ENCODE measurements around the gene TRIM50. TPM values are rescaled to one million over a fixed set of nuclear protein-coding genes. Genes with fewer than 3 reads are reported as not detected.
"Not testable (repeated sequence)": the region's sequence is repeated elsewhere in the genome, so short reads cannot be mapped to it uniquely, and the experiment has no call there.

Gene TRIM50
- total RNA-seq, 2 donors from 2014 or later, result 16.2 to 22.3 TPM

GRCh38 chr7:73303546-73303945 is 24.3 kb downstream of the TRIM50 start:
- TF ChIP-seq, protein P1, sequence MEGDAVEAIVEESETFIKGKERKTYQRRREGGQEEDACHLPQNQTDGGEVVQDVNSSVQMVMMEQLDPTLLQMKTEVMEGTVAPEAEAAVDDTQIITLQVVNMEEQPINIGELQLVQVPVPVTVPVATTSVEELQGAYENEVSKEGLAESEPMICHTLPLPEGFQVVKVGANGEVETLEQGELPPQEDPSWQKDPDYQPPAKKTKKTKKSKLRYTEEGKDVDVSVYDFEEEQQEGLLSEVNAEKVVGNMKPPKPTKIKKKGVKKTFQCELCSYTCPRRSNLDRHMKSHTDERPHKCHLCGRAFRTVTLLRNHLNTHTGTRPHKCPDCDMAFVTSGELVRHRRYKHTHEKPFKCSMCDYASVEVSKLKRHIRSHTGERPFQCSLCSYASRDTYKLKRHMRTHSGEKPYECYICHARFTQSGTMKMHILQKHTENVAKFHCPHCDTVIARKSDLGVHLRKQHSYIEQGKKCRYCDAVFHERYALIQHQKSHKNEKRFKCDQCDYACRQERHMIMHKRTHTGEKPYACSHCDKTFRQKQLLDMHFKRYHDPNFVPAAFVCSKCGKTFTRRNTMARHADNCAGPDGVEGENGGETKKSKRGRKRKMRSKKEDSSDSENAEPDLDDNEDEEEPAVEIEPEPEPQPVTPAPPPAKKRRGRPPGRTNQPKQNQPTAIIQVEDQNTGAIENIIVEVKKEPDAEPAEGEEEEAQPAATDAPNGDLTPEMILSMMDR (IDR thresholded peaks at IDR 0.05), result no peak
- no peak for TF ChIP-seq POLR2A (IDR thresholded peaks at IDR 0.05)
- H3K9me3 ChIP-seq, result no peaks in the 10 kb centered on the region
- H3K27me3 ChIP-seq, result no peaks in the 10 kb centered on the region
- ATAC-seq (no peak), DNase-seq (no peak)
- no peak overlapping the region for H3K27ac ChIP-seq
- H3K36me3 ChIP-seq (replicated peaks in 1 of 2; ENCODE audit: insufficient read depth in 1 of 2, low read depth in 2 of 2), result peaks cover 0 to 9% of the 10 kb centered on the region in 2 donors
- intact Hi-C loops (cut with DNase I), result no loop called here
- no peak overlapping the region for H3K4me3 ChIP-seq
- H3K4me1 ChIP-seq, result peaks cover 10% of the 10 kb centered on the region
- WGBS, 2 donors, result 83 to 89% methylated on average over 12 to 23 of the region's 26 CpGs

GRCh38 chr7:73302846-73303245 is 25.0 kb downstream of the TRIM50 start:
- H3K9me3 ChIP-seq; DNase-seq; H3K4me3 ChIP-seq; H3K27me3 ChIP-seq; ATAC-seq; intact Hi-C loops (cut with DNase I); H3K27ac ChIP-seq; H3K4me1 ChIP-seq; H3K36me3 ChIP-seq (replicated peaks in 1 of 2; ENCODE audit: insufficient read depth in 1 of 2, low read depth in 2 of 2): not testable (repeated sequence)
- 92 to 99% methylated on average over 5 to 8 of the region's 10 CpGs for WGBS, 2 donors

- 82% methylated on average over 5 of the region's 14 CpGs; no CpG with 5 or more reads in 1 of the 2 donors for WGBS, 2 donors
- TF ChIP-seq, protein P1 (IDR thresholded peaks at IDR 0.05), result peak in 2 of 7 experiments; percentile 9
- peak; percentile 51 for ATAC-seq
- H3K36me3 ChIP-seq (replicated peaks in 1 of 2; ENCODE audit: insufficient read depth in 1 of 2, low read depth in 2 of 2); intact Hi-C loops (cut with DNase I); DNase-seq; H3K27ac ChIP-seq; H3K4me3 ChIP-seq; H3K9me3 ChIP-seq; H3K27me3 ChIP-seq; H3K4me1 ChIP-seq: not testable (repeated sequence)
Measured at GRCh38 chr7:73301108-73301507, 26.8 kb downstream of the TRIM50 start.

GRCh38 chr7:73299812-73300211 is 28.1 kb downstream of the TRIM50 start:
- H3K36me3 ChIP-seq (replicated peaks in 1 of 2; ENCODE audit: insufficient read depth in 1 of 2, low read depth in 2 of 2); H3K27me3 ChIP-seq; H3K27ac ChIP-seq; H3K9me3 ChIP-seq; intact Hi-C loops (cut with DNase I); H3K4me3 ChIP-seq; H3K4me1 ChIP-seq; ATAC-seq; DNase-seq: not testable (repeated sequence)
- WGBS, 2 donors, result 80% methylated on average over 1 of the region's 12 CpGs; no CpG with 5 or more reads in 1 of the 2 donors

GRCh38 chr7:73297706-73298105 is 30.2 kb downstream of the TRIM50 start:
- not testable (repeated sequence) for ATAC-seq
- 80 to 90% methylated on average over 2 to 4 of the region's 27 CpGs for WGBS, 2 donors

DNA sequence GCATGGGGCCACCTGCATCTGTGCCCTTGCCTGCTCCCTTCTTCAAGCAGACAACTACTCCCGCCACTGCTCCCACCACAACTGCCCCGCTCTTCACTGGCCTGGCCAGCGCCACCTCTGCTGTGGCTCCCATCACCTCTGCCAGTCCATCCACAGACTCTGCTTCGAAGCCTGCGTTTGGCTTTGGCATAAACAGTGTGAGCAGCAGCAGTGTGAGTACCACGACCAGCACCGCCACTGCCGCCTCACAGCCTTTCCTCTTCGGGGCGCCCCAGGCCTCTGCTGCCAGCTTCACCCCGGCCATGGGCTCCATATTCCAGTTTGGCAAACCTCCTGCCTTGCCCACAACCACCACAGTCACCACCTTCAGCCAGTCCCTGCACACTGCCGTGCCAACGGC is 30.6 kb downstream of the TRIM50 start:
- H3K9me3 ChIP-seq; H3K36me3 ChIP-seq (replicated peaks in 1 of 2; ENCODE audit: insufficient read depth in 1 of 2, low read depth in 2 of 2); H3K4me3 ChIP-seq; ATAC-seq; H3K4me1 ChIP-seq; H3K27ac ChIP-seq; intact Hi-C loops (cut with DNase I); H3K27me3 ChIP-seq; DNase-seq: not testable (repeated sequence)
- WGBS, 2 donors, result no CpG with 5 or more reads among the region's 13 CpGs

More at GRCh38 chr7:73297706-73298105, 30.2 kb downstream of the TRIM50 start:
- H3K4me1 ChIP-seq; H3K27ac ChIP-seq; H3K36me3 ChIP-seq (replicated peaks in 1 of 2; ENCODE audit: insufficient read depth in 1 of 2, low read depth in 2 of 2); DNase-seq; intact Hi-C loops (cut with DNase I); H3K4me3 ChIP-seq; H3K9me3 ChIP-seq; H3K27me3 ChIP-seq: not testable (repeated sequence)

DNA sequence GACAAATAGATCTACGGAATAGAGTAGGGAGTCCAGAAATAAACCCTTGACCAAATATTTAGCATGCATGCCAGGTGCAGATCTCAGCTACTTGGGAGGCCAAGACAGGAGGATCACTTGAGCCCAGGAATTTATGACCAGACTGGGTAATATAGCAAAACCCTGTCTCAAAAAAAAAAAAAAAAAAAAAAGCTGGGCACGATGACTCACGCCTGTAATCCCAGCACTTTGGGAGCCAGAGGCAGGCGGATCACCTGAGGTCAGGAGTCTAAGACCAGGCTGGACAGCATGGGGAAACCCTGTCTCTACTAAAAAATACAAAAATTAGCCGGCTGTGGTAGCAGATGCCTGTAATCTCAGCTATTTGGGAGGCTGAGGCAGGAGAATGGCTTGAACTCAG is 50.7 kb downstream of the TRIM50 start:
- intact Hi-C loops (cut with DNase I); DNase-seq; H3K4me3 ChIP-seq; H3K36me3 ChIP-seq (replicated peaks in 1 of 2; ENCODE audit: insufficient read depth in 1 of 2, low read depth in 2 of 2); H3K4me1 ChIP-seq; H3K27ac ChIP-seq; H3K27me3 ChIP-seq; H3K9me3 ChIP-seq; ATAC-seq: not testable (repeated sequence)
- WGBS, 2 donors, result 50 to 54% methylated on average over 1 to 4 of the region's 5 CpGs

- H3K9me3 ChIP-seq; DNase-seq; intact Hi-C loops (cut with DNase I); H3K4me1 ChIP-seq; H3K36me3 ChIP-seq (replicated peaks in 1 of 2; ENCODE audit: insufficient read depth in 1 of 2, low read depth in 2 of 2); H3K4me3 ChIP-seq; H3K27ac ChIP-seq; ATAC-seq; H3K27me3 ChIP-seq: not testable (repeated sequence)
- 81 to 86% methylated on average over 3 of the region's 4 CpGs for WGBS, 2 donors
Measured at GRCh38 chr7:73267813-73268212, 60.1 kb downstream of the TRIM50 start.

DNA sequence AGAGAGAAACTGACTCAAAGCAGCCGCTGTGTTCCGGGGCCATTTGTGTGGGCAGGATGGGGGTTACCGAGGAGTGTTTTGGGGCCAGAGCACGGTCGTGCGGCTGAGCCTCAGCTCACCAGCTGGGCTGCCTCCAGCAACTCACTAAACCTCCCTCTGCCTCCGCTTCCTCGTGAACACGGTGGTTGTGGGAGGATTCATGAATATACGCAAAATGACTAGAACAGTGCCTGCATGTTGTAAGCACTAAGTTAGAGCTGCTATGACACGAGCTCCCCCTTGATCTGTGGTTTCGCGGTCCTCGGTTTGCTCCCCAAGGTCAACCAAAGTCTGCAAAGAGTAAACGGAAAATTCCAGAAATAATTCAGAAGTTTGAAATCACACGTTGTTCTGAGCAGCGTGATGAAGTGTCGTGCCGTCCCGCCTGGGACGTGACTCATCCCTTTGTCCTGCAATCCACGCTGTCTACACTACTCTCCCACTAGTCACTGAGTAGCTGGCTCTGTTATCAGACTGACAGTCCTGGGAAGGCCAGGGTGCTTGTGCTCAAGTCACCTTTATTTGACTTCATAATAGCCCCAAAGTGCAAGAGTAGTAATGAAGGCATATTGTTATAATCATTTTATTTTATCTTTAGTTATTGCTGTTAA is 61.0 kb downstream of the TRIM50 start:
- H3K27ac ChIP-seq; H3K36me3 ChIP-seq (replicated peaks in 1 of 2; ENCODE audit: insufficient read depth in 1 of 2, low read depth in 2 of 2); intact Hi-C loops (cut with DNase I); H3K4me3 ChIP-seq; DNase-seq; ATAC-seq; H3K9me3 ChIP-seq; H3K27me3 ChIP-seq; H3K4me1 ChIP-seq: not testable (repeated sequence)
- WGBS, 2 donors, result no CpG with 5 or more reads among the region's 22 CpGs

Measured in body of pancreas (tissue), 4 donors.